Endothelial cell (in vitro differentiated cells): ENCODE results near the gene FKBP8. TPM values are rescaled to one million over a fixed set of nuclear protein-coding genes. Genes with fewer than 3 reads are reported as not detected.

Source experiments
- DNase-seq: peaks from one replicate; pipeline ENCODE4 v3.0.0; 2021; ENCODE audit warnings: low spot score
- H3K27ac Mint-ChIP-seq: one replicate; pipeline ENCODE4 v1.8.0; 2021; ENCODE audit warnings: mixed read lengths, inconsistent platforms; ENCODE audit not compliant: unreplicated experiment
- H3K27me3 Mint-ChIP-seq: one replicate; pipeline ENCODE4 v1.8.0; 2021; ENCODE audit warnings: mild to moderate bottlenecking, moderate library complexity, mixed read lengths, inconsistent platforms; ENCODE audit not compliant: unreplicated experiment
- H3K36me3 Mint-ChIP-seq: one replicate; pipeline ENCODE4 v1.8.0; 2021; ENCODE audit warnings: mild to moderate bottlenecking, low read depth, mixed read lengths, inconsistent platforms; ENCODE audit not compliant: unreplicated experiment
- H3K4me1 Mint-ChIP-seq: one replicate; pipeline ENCODE4 v1.8.0; 2021; ENCODE audit warnings: mild to moderate bottlenecking, mixed read lengths, inconsistent platforms; ENCODE audit not compliant: unreplicated experiment
- H3K4me3 Mint-ChIP-seq: one replicate; pipeline ENCODE4 v1.8.0; 2021; ENCODE audit warnings: mild to moderate bottlenecking, mixed read lengths, inconsistent platforms; ENCODE audit not compliant: unreplicated experiment
- H3K9me3 Mint-ChIP-seq: one replicate; pipeline ENCODE4 v1.8.0; 2021; ENCODE audit warnings: mixed read lengths, inconsistent platforms; ENCODE audit not compliant: unreplicated experiment
- total RNA-seq: library from RNA; stranded (reverse); fragmentation: NEBNext Ultra II Directional; extraction: Animal tissue kit (Norgen Biotek cat#: 25700); gene quantifications from one replicate; pipeline ENCODE4 v1.2.1, GENCODE V29; 2021; ENCODE audit not compliant: unreplicated experiment
- TF ChIP-seq, protein P1 (sequence below): fragments of 200-600 bp; sonication (generic); IDR thresholded peaks from one replicate; pipeline ENCODE4 v1.5.0; 2021; ENCODE audit warnings: antibody characterized with exemption; ENCODE audit not compliant: unreplicated experiment

The FKBP8 gene
- total RNA-seq, 1 donor from 2014 or later = 229 TPM

DNA sequence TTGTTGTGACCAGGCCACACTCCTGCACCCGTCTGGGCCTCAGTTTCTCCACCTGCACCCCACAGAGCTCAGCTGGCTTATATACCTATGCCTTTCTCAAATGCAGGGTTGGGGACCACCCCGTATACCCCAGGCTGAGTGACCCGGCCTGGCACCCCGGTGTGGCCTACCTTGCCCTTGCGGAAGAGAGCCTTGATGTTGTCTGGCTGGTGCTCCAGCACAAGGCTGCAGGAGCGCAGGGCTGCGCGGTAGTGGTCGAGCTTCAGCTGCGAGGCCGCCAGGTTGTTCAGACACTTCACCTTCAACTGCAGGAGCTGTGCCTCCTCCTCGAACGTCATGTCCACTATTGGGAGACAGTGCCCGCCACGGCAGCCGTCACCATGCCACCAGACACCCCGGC is 5.9 kb downstream of the FKBP8 start:
- H3K4me3 Mint-ChIP-seq = no peak overlapping the region
- no peak for DNase-seq
- peaks cover 1% of the 10 kb centered on the region for H3K4me1 Mint-ChIP-seq
- peaks cover 19% of the 10 kb centered on the region for H3K36me3 Mint-ChIP-seq
- H3K27ac Mint-ChIP-seq = no peak overlapping the region
- H3K9me3 Mint-ChIP-seq = no peaks in the 10 kb centered on the region
- peaks cover 9% of the 10 kb centered on the region for H3K27me3 Mint-ChIP-seq
- TF ChIP-seq, protein P1, sequence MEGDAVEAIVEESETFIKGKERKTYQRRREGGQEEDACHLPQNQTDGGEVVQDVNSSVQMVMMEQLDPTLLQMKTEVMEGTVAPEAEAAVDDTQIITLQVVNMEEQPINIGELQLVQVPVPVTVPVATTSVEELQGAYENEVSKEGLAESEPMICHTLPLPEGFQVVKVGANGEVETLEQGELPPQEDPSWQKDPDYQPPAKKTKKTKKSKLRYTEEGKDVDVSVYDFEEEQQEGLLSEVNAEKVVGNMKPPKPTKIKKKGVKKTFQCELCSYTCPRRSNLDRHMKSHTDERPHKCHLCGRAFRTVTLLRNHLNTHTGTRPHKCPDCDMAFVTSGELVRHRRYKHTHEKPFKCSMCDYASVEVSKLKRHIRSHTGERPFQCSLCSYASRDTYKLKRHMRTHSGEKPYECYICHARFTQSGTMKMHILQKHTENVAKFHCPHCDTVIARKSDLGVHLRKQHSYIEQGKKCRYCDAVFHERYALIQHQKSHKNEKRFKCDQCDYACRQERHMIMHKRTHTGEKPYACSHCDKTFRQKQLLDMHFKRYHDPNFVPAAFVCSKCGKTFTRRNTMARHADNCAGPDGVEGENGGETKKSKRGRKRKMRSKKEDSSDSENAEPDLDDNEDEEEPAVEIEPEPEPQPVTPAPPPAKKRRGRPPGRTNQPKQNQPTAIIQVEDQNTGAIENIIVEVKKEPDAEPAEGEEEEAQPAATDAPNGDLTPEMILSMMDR = no peak

DNA sequence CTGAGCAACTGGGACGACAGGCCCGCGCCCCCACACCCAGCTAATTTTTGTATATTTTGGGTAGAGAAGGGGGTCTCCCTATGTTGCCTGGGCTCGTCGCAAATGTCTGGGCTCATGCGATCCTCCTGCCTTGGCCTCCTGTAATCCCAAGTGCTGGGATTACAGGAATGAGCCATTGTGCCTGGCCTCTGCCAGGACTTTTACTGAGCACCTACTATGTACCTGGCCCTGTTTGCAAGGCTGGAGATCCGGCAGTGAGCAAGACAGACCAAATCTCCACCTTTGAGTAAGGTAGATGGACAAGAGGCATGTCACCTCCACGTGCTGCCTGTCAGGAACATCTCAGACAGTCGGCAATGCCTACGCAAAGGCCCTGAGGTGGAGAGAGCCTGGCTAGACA is 6.9 kb downstream of the FKBP8 start:
- Mint-ChIP-seq H3K27me3 (peaks cover 9% of the 10 kb centered on the region), H3K36me3 (peaks cover 15% of the 10 kb centered on the region), H3K27ac (peak overlapping the region; percentile 57), H3K4me3 (peak overlapping the region; percentile 66), H3K9me3 (no peaks in the 10 kb centered on the region), H3K4me1 (no peaks in the 10 kb centered on the region)
- DNase-seq = no peak
- TF ChIP-seq, protein P1 = no peak

DNA sequence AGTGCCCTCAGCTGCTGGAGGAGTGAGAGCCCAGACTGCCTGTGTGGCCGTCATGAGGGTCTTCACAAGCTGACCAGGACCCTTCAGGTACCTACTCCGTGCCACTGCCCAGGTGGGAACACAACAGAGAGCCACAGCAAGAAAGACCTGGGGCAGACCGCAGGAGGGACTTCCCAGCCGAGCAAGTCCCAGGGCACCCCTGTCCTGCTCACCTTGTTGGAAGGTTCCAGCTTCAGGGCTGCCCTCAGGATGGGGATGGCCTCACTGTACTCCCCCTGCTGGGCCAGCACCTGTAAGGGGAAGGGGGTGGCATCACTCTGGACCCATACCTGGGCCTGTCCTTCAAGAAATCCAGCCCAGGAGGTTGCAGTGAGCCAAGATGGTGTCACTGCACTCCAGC is 10.3 kb downstream of the FKBP8 start:
- DNase-seq = no peak
- no peak overlapping the region for H3K4me3 Mint-ChIP-seq
- no peaks in the 10 kb centered on the region for H3K4me1 Mint-ChIP-seq
- no peaks in the 10 kb centered on the region for H3K9me3 Mint-ChIP-seq
- H3K27ac Mint-ChIP-seq = no peak overlapping the region
- H3K36me3 Mint-ChIP-seq = peaks cover 11% of the 10 kb centered on the region
- TF ChIP-seq, protein P1 = no peak
- peaks cover 5% of the 10 kb centered on the region for H3K27me3 Mint-ChIP-seq

DNA sequence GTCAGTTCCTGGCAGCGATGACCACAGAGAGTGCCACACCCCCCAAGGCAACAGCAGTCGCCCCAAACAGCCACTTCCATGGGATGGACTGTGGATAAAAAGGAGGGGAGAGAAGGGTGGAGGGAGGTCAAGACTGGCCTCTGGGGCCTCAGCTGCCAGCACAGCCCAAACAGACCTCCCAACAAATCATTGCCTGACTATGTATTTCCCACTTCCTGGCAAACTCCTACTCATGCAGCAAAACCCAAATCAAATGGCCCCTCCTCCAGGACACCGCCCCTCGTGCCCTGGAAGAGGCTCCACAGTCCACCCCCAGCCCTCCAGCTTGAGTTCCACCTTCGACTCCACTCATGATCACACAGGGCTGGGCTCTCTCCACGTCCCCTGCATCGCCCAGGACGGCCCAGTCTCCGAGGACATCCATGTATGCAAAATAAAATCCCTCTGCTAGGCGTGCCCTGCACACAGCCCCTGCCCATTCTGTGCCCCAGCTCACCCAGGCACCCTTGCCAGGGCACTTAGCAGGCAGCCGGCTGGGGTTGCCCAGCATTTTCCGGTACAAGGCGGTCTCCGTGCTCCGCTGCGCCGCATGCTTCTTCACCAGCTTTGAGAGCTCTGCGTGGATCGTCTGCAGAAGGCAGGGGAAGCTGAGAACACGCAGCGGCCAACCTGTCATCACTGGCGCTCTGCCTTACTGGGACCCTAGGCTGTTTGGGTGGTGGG is 11.0 kb downstream of the FKBP8 start:
- DNase-seq = no peak
- H3K4me3 Mint-ChIP-seq = no peak overlapping the region
- no peak overlapping the region for H3K27ac Mint-ChIP-seq
- H3K27me3 Mint-ChIP-seq = peaks cover 5% of the 10 kb centered on the region
- H3K9me3 Mint-ChIP-seq = no peaks in the 10 kb centered on the region
- TF ChIP-seq, protein P1 = no peak
- H3K4me1 Mint-ChIP-seq = no peaks in the 10 kb centered on the region
- peaks cover 11% of the 10 kb centered on the region for H3K36me3 Mint-ChIP-seq

DNA sequence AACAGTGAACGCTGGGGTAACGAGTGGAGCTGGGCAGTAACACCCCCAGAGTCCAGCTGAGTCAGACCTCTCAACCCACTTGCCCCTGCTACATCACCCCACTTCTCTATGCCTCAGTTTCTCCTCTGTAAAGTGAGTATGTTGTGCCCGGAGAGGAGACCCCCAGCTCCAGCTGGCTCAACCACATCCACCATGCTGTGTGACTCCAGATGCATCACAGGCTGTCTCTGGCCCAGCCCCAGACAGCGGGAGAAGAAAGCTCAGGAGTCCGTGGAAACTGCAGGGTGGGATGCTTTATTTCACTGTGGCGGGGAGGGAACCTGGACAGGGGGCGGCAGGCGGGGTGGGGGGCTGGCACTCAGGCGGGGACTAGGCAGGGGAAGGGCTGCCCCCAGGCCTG is 11.9 kb downstream of the FKBP8 start:
- Mint-ChIP-seq H3K27ac (no peak overlapping the region), H3K4me3 (no peak overlapping the region), H3K36me3 (peaks cover 8% of the 10 kb centered on the region), H3K9me3 (no peaks in the 10 kb centered on the region), H3K27me3 (peaks cover 5% of the 10 kb centered on the region), H3K4me1 (no peaks in the 10 kb centered on the region)
- no peak for DNase-seq
- TF ChIP-seq, protein P1 = no peak
